K562 (cell line): ENCODE measurements around the gene IMMP2L. TPM values are rescaled to one million over a fixed set of nuclear protein-coding genes. Genes with fewer than 3 reads are reported as not detected.

Experiments used
- ADNP ChIP-seq: fragments of 200-800 bp; sonication (Bioruptor generic); IDR thresholded peaks from 2 replicates; pipeline ENCODE4 v1.6.1; 2016; ENCODE audit warnings: missing genetic modification characterization, missing compliant biosample characterization
- CBX5 ChIP-seq: IDR thresholded peaks from 2 replicates; pipeline ENCODE4 v1.6.1; 2014; ENCODE audit warnings: low read depth, borderline replicate concordance
- CHD1 ChIP-seq: fragments of 200-600 bp; sonication (generic); IDR thresholded peaks from one replicate; pipeline ENCODE4 v1.6.1; 2012; ENCODE audit warnings: mild to moderate bottlenecking, moderate library complexity, low read length, inconsistent platforms
- FOXK2 ChIP-seq, 2 experiments: fragments of 450-650 bp; IDR thresholded peaks in 1 of 2; conservative IDR thresholded peaks in 1 of 2; 2 replicates each; pipeline ENCODE4 v1.6.1; 2016; ENCODE audit warnings: low read depth in 2 of 2, mild to moderate bottlenecking in 1 of 2
- GATAD2B ChIP-seq: fragments of 450-650 bp; IDR thresholded peaks from 2 replicates; pipeline ENCODE4 v1.6.1; 2017; ENCODE audit warnings: mild to moderate bottlenecking, borderline replicate concordance
- MEIS2 ChIP-seq: fragments of 450-650 bp; IDR thresholded peaks from 2 replicates; pipeline ENCODE4 v1.6.1; 2014; ENCODE audit warnings: mild to moderate bottlenecking; ENCODE audit not compliant: partially characterized antibody
- NFE2 ChIP-seq: IDR thresholded peaks from 2 replicates; pipeline ENCODE4 v1.6.1; 2014; ENCODE audit warnings: antibody characterized with exemption, low read depth
- POLR2H ChIP-seq: IDR thresholded peaks from 2 replicates; pipeline ENCODE4 v1.6.1; 2016; ENCODE audit warnings: missing genetic modification characterization, low read depth, mild to moderate bottlenecking, control low read depth, missing compliant biosample characterization, moderate library complexity
- RAD21 ChIP-seq, 2 experiments: fragments of 250-450 bp in 1 of 2; fragments of 450-650 bp in 1 of 2; sonication (Bioruptor Pico) in 1 of 2; formaldehyde crosslinking in 1 of 2; IDR thresholded peaks in 1 of 2; conservative IDR thresholded peaks in 1 of 2; 2 replicates each; pipeline versions ENCODE4 v1.4.0 to v1.8.0; 2020 to 2022; ENCODE audit warnings: mild to moderate bottlenecking in 2 of 2, moderate library complexity in 1 of 2
- ZNF282 ChIP-seq: sonication (generic); formaldehyde crosslinking; IDR thresholded peaks from 2 replicates; pipeline ENCODE4 v1.8.1; 2023; ENCODE audit warnings: missing genetic modification reagents
- polyA plus RNA-seq, 8 experiments: library from polyadenylated mRNA; depleted of rRNA in 4 of 8; stranded (reverse) in 5 of 8; unstranded in 3 of 8; fragments of >200 nt; fragmentation: Nextera tagmentation in 2 of 8; fragmentation: Illumina TruSeq in 1 of 8; extraction: Ambion mirVana in 2 of 8; extraction: Trizol in 1 of 8; gene quantifications; 2 replicates each; pipeline versions ENCODE4 v1.2.1 to v1.2.3, GENCODE V29; 2011 to 2014; ENCODE audit warnings: inconsistent platforms in 1 of 8, missing spikeins in 1 of 8
- total RNA-seq, 7 experiments: library from RNA; depleted of rRNA in 6 of 7; stranded (reverse); fragments of >200 nt in 6 of 7; fragmentation: Illumina TruSeq in 2 of 7; extraction: Trizol in 2 of 7; gene quantifications; 2 replicates each; pipeline versions ENCODE4 v1.2.1 to v1.2.3, GENCODE V29; 2011 to 2021; ENCODE audit warnings: low replicate concordance in 1 of 7
- TF ChIP-seq, protein P1 (sequence below): sonication (generic); IDR thresholded peaks from 2 replicates; pipeline ENCODE4 v1.6.1; 2016

IMMP2L gene
- total and polyA plus RNA-seq, 9 of the 15 experiments (the other 6 are each of a cell fraction or from before 2014, with no cell fraction given): 29.7 to 116 (median 53.0) TPM

DNA sequence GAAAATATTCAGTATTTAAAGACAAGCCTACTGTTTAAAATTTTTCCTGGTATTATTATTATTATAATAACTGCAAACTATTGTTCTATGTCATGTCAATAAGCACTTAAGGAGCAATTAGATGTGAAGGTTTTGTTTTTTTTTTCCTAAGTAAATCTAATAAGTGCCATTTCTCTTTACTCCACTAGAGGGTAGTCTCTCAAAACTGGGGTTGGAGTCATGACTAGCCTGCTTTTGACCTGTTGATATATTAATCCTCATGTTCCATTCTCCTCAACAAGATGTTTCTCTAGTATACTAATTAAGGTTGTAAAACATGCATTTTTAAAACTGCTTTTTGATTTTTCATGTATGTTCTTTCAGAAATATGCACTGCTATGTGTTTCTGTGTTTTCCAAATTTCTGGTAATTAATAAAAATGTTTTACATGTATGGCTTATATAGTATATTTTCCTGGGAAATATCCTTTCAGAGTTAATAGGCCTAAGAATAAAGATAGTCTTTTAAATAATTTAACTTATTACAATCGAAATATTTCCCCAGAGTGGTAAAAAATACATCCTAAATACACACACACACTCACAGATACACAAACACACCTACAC is 472.4 kb downstream of the IMMP2L start (continued):
- TF ChIP-seq CHD1: no peak
- TF ChIP-seq ADNP (tag): peak; percentile 17; the same call in 1 of the 2 replicates
- peak in 1 of 2 experiments; percentile 27; a peak in 1 of 4 replicates for TF ChIP-seq FOXK2 (conservative IDR thresholded peaks at IDR 0.05 in 1 of 2, IDR thresholded peaks at IDR 0.05 in 1 of 2; ENCODE audit: low read depth in 2 of 2)
- TF ChIP-seq CBX5: no peak
- TF ChIP-seq NFE2: peak; percentile 67
- TF ChIP-seq, protein P1, sequence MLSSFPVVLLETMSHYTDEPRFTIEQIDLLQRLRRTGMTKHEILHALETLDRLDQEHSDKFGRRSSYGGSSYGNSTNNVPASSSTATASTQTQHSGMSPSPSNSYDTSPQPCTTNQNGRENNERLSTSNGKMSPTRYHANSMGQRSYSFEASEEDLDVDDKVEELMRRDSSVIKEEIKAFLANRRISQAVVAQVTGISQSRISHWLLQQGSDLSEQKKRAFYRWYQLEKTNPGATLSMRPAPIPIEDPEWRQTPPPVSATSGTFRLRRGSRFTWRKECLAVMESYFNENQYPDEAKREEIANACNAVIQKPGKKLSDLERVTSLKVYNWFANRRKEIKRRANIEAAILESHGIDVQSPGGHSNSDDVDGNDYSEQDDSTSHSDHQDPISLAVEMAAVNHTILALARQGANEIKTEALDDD: peak; percentile 46; the same call in 1 of the 2 replicates
- 0 out of 2 replicates have a peak, but pooled peaks have one; percentile 51 for TF ChIP-seq GATAD2B
- TF ChIP-seq RAD21 (CRISPR knock-in tag; conservative IDR thresholded peaks at IDR 0.05 in 1 of 2, IDR thresholded peaks at IDR 0.05 in 1 of 2): peak; percentile 67 to 77
- peak; percentile 56 for TF ChIP-seq MEIS2
- 0 out of 2 replicates have a peak, but pooled peaks have one; percentile 25 for TF ChIP-seq POLR2H (tag)
- no peak for TF ChIP-seq ZNF282 (CRISPR knock-in tag)
